IPS DF 4.7 (cell line): Measurements from ENCODE around the gene SF3B5.
"Not testable (repeated sequence)": the region's sequence is repeated elsewhere in the genome, so short reads cannot be mapped to it uniquely, and the experiment has no call there.

Experiments used
- DNase-seq: peaks from one replicate; pipeline ENCODE4 v3.0.0-alpha.2; 2013; ENCODE audit warnings: low spot score; ENCODE audit errors: extremely low read depth

The SF3B5 gene

GRCh38 chr6:144104898-144105487, 9.6 kb upstream of the SF3B5 start:
- DNase-seq, result peak; percentile 28

- no peak for DNase-seq
Observed at GRCh38 chr6:144104488-144104887, 9.1 kb upstream of the SF3B5 start.

- no peak for DNase-seq
Observed at GRCh38 chr6:144103026-144103563, 7.7 kb upstream of the SF3B5 start.

GRCh38 chr6:144098993-144099392, 3.6 kb upstream of the SF3B5 start:
- DNase-seq, result no peak

- no peak for DNase-seq
Observed at GRCh38 chr6:144094731-144095133, 641 bp downstream of the SF3B5 start.

GRCh38 chr6:144093658-144094057, 1.7 kb downstream of the SF3B5 start:
- no peak for DNase-seq

- DNase-seq, result no peak
Observed at GRCh38 chr6:144093236-144093635, 2.1 kb downstream of the SF3B5 start.

GRCh38 chr6:144090384-144090783, 5.0 kb downstream of the SF3B5 start:
- no peak for DNase-seq

GRCh38 chr6:144087789-144088426, 7.5 kb downstream of the SF3B5 start:
- DNase-seq, result no peak

GRCh38 chr6:144086959-144087358, 8.4 kb downstream of the SF3B5 start:
- DNase-seq, result no peak

GRCh38 chr6:144083172-144083571, 12.2 kb downstream of the SF3B5 start:
- no peak for DNase-seq

GRCh38 chr6:144082412-144082811, 13.0 kb downstream of the SF3B5 start:
- not testable (repeated sequence) for DNase-seq

- no peak for DNase-seq
Observed at GRCh38 chr6:144077871-144078270, 17.5 kb downstream of the SF3B5 start.

GRCh38 chr6:144075875-144076274, 19.5 kb downstream of the SF3B5 start:
- no peak for DNase-seq

- no peak for DNase-seq
Observed at GRCh38 chr6:144075187-144075586, 20.2 kb downstream of the SF3B5 start.

- no peak for DNase-seq
Observed at GRCh38 chr6:144073024-144073423, 22.3 kb downstream of the SF3B5 start.

- DNase-seq, result no peak
Observed at GRCh38 chr6:144069506-144069905, 25.9 kb downstream of the SF3B5 start.

- no peak for DNase-seq
Observed at GRCh38 chr6:144068794-144069193, 26.6 kb downstream of the SF3B5 start.

GRCh38 chr6:144066741-144067484, 28.5 kb downstream of the SF3B5 start:
- DNase-seq, result no peak

- DNase-seq, result no peak
Observed at GRCh38 chr6:144066255-144066654, 29.1 kb downstream of the SF3B5 start.

GRCh38 chr6:144065213-144065660, 30.1 kb downstream of the SF3B5 start:
- no peak for DNase-seq
